ENCODE data around the gene EDNRB. TPM values are rescaled to one million over a fixed set of nuclear protein-coding genes. Genes with fewer than 3 reads are reported as not detected.
"Not testable (repeated sequence)": the region's sequence is repeated elsewhere in the genome, so short reads cannot be mapped to it uniquely, and the experiment has no call there.

The EDNRB gene
- total and polyA plus RNA-seq, 2 experiments from 2014 or later, result 16.9 to 34.6 TPM

DNA sequence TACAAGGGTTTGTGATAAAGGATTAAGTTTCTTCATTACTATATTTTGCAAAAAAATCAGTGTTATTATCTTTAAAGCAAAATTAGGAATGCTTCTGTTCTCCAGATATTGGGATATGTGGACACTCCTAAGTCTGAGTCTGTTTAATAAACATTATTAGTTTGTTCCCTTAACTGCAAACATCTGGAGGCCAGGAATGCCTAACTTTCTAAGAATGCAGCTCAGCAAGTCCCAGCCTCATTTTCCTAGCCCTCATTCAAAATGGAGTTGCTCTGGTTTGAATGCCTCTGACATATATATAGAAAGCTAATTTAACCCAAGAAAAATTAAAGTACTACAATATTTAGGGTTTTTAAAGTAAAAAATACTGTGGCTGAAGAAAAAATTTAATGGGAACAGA lies 33.6 kb upstream of the EDNRB start:
- TF ChIP-seq EZH2 (IDR thresholded peaks at IDR 0.05; ENCODE audit: borderline replicate concordance) (no peak), EZH2phosphoT487 (IDR thresholded peaks at IDR 0.05; ENCODE audit: low read depth, severe bottlenecking, unreplicated experiment) (no peak)
- TF ChIP-seq, protein P1, sequence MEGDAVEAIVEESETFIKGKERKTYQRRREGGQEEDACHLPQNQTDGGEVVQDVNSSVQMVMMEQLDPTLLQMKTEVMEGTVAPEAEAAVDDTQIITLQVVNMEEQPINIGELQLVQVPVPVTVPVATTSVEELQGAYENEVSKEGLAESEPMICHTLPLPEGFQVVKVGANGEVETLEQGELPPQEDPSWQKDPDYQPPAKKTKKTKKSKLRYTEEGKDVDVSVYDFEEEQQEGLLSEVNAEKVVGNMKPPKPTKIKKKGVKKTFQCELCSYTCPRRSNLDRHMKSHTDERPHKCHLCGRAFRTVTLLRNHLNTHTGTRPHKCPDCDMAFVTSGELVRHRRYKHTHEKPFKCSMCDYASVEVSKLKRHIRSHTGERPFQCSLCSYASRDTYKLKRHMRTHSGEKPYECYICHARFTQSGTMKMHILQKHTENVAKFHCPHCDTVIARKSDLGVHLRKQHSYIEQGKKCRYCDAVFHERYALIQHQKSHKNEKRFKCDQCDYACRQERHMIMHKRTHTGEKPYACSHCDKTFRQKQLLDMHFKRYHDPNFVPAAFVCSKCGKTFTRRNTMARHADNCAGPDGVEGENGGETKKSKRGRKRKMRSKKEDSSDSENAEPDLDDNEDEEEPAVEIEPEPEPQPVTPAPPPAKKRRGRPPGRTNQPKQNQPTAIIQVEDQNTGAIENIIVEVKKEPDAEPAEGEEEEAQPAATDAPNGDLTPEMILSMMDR (IDR thresholded peaks at IDR 0.05; ENCODE audit: poor library complexity), result no peak

DNA sequence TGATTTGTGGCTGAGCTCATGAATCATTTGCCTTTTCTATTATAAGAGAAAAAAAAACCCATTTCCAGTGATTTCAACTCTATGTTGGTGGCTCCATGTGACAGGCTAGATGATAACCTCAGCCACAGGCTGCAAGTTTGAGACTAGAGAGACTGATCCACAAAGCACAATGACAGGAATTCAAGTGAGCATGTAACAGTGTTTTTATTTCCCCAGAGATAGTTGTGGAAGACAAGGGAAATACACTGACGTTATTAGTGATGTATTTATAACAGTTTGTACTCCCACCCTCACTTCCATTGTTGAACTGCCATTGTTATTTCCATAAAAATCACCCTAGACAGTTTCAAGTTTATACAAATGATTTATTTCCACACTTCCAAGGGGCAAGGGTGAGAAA lies 27.9 kb upstream of the EDNRB start:
- Histone ChIP-seq H4K20me1 (ENCODE audit: insufficient read depth, poor library complexity, severe bottlenecking) (no peaks in the 10 kb centered on the region), H3K4me3 (no peak overlapping the region), H3K36me3 (replicated peaks; ENCODE audit: insufficient read depth, low read depth) (no peaks in the 10 kb centered on the region), H3K79me2 (no peaks in the 10 kb centered on the region), H3K27me3 (no peaks in the 10 kb centered on the region), H2AFZ (no peak overlapping the region), H3K4me1 (ENCODE audit: insufficient read depth) (no peaks in the 10 kb centered on the region), H3K9me2 (replicated peaks; ENCODE audit: insufficient read depth) (no peaks in the 10 kb centered on the region), H3K4me2 (no peak overlapping the region), H3K27ac (no peak overlapping the region), H3K9me3 (ENCODE audit: low read depth) (no peaks in the 10 kb centered on the region)
- DNase-seq (ENCODE audit: low spot score), result no peak
- 50% methylated on average over 1 of the region's 1 CpG for WGBS (ENCODE audit: low lambda C conversion rate, missing lambda C conversion rate)
- TF ChIP-seq EZH2 (IDR thresholded peaks at IDR 0.05; ENCODE audit: borderline replicate concordance), result no peak
- no peak for TF ChIP-seq EZH2phosphoT487 (IDR thresholded peaks at IDR 0.05; ENCODE audit: low read depth, severe bottlenecking, unreplicated experiment)
- TF ChIP-seq, protein P1 (IDR thresholded peaks at IDR 0.05; ENCODE audit: poor library complexity), result no peak

More for the DNA sequence above, 33.6 kb upstream of the EDNRB start:
- Histone ChIP-seq H3K79me2 (no peaks in the 10 kb centered on the region), H3K4me3 (no peak overlapping the region), H3K36me3 (replicated peaks; ENCODE audit: insufficient read depth, low read depth) (no peaks in the 10 kb centered on the region), H2AFZ (no peak overlapping the region), H4K20me1 (ENCODE audit: insufficient read depth, poor library complexity, severe bottlenecking) (no peaks in the 10 kb centered on the region), H3K9me3 (ENCODE audit: low read depth) (no peaks in the 10 kb centered on the region), H3K9me2 (replicated peaks; ENCODE audit: insufficient read depth) (no peaks in the 10 kb centered on the region), H3K27ac (no peak overlapping the region), H3K27me3 (no peaks in the 10 kb centered on the region), H3K4me1 (ENCODE audit: insufficient read depth) (no peaks in the 10 kb centered on the region), H3K4me2 (no peak overlapping the region)
- DNase-seq (ENCODE audit: low spot score), result no peak

DNA sequence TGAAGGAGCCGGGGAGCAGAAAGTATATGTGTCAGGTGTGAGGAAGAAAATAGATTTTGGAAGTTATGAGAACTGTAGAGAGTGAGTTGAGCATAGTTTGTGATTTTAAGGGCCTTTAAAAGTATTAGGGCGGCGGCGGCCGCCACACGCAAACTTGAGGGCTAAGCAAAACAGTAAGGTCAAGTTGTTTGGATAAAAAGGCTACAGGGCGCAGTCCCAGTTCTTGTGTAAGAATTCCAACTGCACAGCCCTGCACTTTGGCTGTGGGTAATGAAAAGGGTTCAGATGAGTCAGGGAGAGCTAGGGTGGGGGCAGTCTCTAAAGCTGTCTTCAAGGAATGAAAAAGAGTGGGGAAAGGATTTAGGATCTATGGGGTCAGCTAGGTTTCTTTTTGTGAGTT lies 16.4 kb upstream of the EDNRB start:
- H3K4me3 ChIP-seq; H3K79me2 ChIP-seq; DNase-seq (ENCODE audit: low spot score); H3K27me3 ChIP-seq; H3K4me1 ChIP-seq (ENCODE audit: insufficient read depth); H4K20me1 ChIP-seq (ENCODE audit: insufficient read depth, poor library complexity, severe bottlenecking); H3K4me2 ChIP-seq; H3K36me3 ChIP-seq (replicated peaks; ENCODE audit: insufficient read depth, low read depth); H2AFZ ChIP-seq; H3K9me3 ChIP-seq (ENCODE audit: low read depth); H3K27ac ChIP-seq; H3K9me2 ChIP-seq (replicated peaks; ENCODE audit: insufficient read depth): not testable (repeated sequence)
- WGBS (ENCODE audit: low lambda C conversion rate, missing lambda C conversion rate), result 84% methylated on average over 7 of the region's 7 CpGs

DNA sequence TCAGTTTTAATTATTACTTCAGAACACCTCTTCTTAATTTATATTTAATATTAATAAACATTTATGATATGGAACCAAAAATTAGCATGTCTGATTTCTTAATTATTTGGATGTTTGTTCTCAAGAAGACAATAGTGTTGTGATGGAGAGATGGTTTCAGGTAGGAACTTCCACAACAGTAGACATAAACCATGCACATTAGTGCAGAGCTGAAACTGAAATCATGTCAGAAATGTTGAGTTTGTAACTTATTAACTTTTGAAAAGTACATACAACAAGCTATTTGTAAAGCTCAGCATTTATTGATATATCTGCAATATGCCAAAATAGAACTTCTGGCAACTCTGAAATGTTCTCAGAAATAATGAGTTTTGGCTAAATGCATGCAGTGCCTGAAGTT lies 11.8 kb upstream of the EDNRB start:
- no peak for DNase-seq (ENCODE audit: low spot score)
- no peak overlapping the region for H2AFZ ChIP-seq

DNA sequence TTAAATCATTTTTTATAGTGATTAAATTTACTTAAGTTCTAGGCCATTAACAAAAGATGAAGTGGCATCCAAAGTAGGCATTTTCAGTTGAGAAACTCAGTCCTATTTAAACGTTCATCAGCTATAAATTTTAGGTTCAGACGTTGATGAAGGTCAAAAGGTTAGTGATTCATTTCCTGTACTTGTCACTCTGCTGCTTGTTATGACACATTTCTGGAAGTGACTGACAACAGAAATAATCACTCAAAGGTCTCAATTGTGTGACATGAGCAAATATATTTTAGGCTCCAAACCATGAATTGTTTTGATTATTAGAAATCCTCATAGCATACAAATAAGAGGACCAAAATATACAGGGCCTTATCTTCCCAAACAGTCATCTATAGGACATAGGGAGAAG lies 10.3 kb upstream of the EDNRB start:
- Histone ChIP-seq H3K36me3 (replicated peaks; ENCODE audit: insufficient read depth, low read depth) (no peaks in the 10 kb centered on the region), H3K27me3 (no peaks in the 10 kb centered on the region), H3K4me1 (ENCODE audit: insufficient read depth) (peaks cover 3% of the 10 kb centered on the region), H3K27ac (no peak overlapping the region), H3K9me2 (replicated peaks; ENCODE audit: insufficient read depth) (no peaks in the 10 kb centered on the region), H4K20me1 (ENCODE audit: insufficient read depth, poor library complexity, severe bottlenecking) (no peaks in the 10 kb centered on the region), H2AFZ (no peak overlapping the region), H3K9me3 (ENCODE audit: low read depth) (no peaks in the 10 kb centered on the region), H3K4me3 (no peak overlapping the region), H3K79me2 (no peaks in the 10 kb centered on the region), H3K4me2 (no peak overlapping the region)
- no peak for TF ChIP-seq EZH2 (IDR thresholded peaks at IDR 0.05; ENCODE audit: borderline replicate concordance)
- TF ChIP-seq, protein P1 (IDR thresholded peaks at IDR 0.05; ENCODE audit: poor library complexity), result no peak
- no peak for TF ChIP-seq EZH2phosphoT487 (IDR thresholded peaks at IDR 0.05; ENCODE audit: low read depth, severe bottlenecking, unreplicated experiment)
- 28% methylated on average over 2 of the region's 2 CpGs for WGBS (ENCODE audit: low lambda C conversion rate, missing lambda C conversion rate)
- no peak for DNase-seq (ENCODE audit: low spot score)

More for the DNA sequence above, 11.8 kb upstream of the EDNRB start:
- H4K20me1 ChIP-seq (ENCODE audit: insufficient read depth, poor library complexity, severe bottlenecking), result no peaks in the 10 kb centered on the region
- no peaks in the 10 kb centered on the region for H3K9me3 ChIP-seq (ENCODE audit: low read depth)
- H3K4me1 ChIP-seq (ENCODE audit: insufficient read depth), result peaks cover 3% of the 10 kb centered on the region
- H3K9me2 ChIP-seq (replicated peaks; ENCODE audit: insufficient read depth), result no peaks in the 10 kb centered on the region
- TF ChIP-seq EZH2phosphoT487 (IDR thresholded peaks at IDR 0.05; ENCODE audit: low read depth, severe bottlenecking, unreplicated experiment), result no peak
- H3K36me3 ChIP-seq (replicated peaks; ENCODE audit: insufficient read depth, low read depth), result no peaks in the 10 kb centered on the region
- H3K4me2 ChIP-seq, result no peak overlapping the region
- H3K4me3 ChIP-seq, result no peak overlapping the region
- no peak overlapping the region for H3K27ac ChIP-seq
- H3K79me2 ChIP-seq, result no peaks in the 10 kb centered on the region
- no peaks in the 10 kb centered on the region for H3K27me3 ChIP-seq
